Measurements from ENCODE around the gene PIGT.

Gene PIGT

GRCh38 chr20:45415822-45416637 is at the start of gene PIGT:
PIGT (plus strand) TSS chr20:45416141; CDS start chr20:45416157, 16 bp downstream.
- peak; percentile 78 for DNase-seq

DNA sequence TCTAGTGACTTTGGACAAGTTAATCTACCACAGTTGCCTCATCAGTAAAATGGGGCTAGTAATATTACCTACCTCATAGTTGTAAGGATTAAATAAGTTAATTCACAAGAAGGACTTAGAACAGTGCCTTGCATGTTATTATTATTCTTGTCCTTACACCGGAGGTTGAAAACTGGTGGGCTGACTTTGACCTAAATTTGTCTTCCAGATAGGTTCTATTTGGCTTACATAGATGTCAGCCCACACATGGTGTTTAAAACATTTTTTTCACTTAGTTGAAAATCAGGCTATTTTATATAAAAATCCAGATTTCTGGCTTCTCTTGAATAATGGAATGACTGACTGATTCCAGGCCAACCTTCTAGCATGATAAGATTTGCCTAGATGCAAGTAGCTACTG is 49.7 kb upstream of the PIGT start:
- DNase-seq: no peak

DNA sequence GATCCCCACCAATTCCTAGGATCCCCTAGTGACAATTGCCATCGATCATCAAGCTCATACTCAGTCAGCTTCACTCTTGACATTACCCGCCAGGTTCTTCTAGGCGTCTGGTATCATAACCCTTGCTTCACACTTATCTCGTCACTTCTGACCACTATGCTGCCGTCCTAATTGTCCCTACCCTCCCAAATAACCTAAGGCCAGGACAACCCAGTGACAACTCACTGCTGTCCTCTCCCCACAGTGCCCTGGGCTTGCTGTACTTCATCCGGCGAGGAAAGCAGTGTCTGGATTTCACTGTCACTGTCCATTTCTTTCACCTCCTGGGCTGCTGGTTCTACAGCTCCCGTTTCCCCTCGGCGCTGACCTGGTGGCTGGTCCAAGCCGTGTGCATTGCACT is 49.3 kb upstream of the PIGT start:
- no peak for DNase-seq

GRCh38 chr20:45367126-45367525 is 48.8 kb upstream of the PIGT start:
- DNase-seq: no peak

GRCh38 chr20:45368221-45368980 is 47.5 kb upstream of the PIGT start:
- no peak for DNase-seq

GRCh38 chr20:45370571-45371160 is 45.3 kb upstream of the PIGT start:
- DNase-seq: no peak

DNA sequence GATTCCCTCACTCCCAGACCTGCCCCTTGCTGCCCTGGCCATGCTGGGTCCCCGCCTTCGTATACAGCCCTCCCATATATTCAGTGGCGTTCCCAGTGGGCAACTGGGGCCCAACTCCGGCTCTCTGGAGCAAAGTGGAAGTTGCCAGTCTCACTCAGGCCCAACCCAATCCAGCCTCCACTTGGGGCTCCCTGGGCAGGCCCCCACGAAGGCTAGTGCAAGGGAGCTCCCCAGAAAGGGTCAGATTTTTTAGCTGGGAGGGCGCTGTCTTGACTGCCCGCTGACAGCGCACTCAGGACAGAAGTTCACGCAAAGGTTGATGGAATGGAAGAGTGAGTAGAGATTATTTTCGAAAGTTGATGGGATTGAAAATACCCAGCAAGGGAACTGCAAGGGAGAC is 43.7 kb upstream of the PIGT start:
- no peak for DNase-seq

DNA sequence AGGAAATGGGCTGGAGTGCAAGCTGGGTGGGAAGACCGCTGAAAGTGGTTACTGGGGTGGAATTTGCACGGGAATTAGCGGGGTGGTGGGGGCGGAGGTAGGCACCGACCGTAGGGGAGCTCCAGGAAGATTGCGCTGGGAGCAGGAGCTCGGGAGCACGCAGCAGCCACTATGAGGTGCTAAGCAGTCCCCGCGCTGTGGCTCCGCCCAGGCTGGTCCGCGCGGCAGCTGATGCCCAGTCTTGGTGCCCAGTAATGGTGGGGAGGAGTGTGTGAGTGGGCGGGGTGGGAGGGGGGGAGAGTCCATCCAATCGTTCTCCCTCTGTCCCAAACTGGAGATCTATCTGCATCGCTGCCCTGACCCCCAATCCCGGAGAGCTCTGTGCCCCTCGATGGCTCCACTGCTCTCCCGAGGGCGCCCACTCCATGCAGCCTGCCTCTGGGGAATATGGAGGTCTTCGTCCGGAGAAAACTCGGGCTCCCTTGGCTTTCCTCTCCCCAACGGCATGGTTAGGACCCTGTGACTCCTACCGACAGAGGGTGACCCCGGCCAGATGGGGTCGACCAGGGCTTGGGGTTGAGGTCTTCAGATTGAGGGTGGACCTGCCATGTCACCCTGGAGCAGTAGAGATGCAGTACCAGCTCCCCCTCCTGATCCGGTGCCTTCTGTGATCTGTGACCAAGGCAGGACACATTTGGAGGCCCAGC is 43.1 kb upstream of the PIGT start:
- DNase-seq: no peak

DNA sequence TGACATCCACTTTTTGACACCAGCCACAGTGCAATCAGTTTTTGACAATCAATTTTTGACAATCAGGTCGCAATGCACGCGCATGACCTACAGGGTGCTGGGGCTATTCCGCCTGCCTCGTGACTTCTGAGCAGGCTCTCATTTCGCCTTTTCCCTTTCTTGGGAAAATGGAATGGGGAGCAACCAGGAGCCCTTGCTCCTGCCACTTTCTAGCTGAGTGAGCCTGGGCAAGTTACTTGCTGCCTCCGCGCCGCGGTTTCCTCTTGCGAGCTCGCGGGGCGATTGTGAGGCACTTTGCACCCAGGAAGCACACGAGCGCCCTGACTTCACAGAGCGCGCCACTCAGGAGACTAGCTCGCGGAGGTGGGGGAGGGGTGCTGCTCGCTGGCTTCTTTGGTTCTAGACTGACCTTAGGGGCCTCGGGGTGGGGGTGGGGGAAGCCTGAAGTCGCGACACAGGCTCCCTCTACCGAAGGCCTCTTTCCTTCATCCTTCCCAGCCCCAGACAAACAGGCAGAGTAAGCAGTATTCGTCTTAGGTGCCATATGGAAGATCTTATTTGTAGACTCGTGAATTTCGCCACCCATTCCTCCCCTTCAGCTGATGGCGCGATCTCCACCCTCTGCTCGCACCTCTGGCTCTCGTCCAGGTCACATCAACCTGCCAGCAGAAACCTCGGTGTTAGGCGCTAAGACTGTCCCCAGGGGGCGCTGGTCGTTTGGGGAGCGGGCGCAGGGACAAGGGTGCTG is 42.4 kb upstream of the PIGT start:
- peak; percentile 81 for DNase-seq

- DNase-seq: no peak
These were observed 41.9 kb upstream of the PIGT start for GRCh38 chr20:45374101-45374467.

DNA sequence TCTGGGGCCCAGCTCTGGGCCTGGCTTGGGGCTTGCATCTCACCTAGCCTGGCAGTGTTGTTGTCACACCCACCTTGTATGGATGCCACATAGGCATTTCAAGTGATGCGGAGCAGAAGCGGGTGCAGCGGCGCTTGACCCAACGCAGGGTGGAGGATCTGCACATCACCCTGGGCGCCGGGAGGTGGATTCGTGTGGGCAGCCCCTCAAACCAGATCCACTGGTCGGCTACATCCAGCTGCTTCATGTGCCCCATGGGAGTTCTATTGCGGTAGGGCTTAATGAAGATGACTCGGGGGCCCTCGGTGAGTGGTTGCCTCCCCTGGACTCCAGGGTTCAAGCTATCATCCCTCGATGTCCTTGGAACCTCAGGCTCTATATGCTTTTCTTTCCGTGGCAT is 41.0 kb upstream of the PIGT start:
- no peak for DNase-seq

DNA sequence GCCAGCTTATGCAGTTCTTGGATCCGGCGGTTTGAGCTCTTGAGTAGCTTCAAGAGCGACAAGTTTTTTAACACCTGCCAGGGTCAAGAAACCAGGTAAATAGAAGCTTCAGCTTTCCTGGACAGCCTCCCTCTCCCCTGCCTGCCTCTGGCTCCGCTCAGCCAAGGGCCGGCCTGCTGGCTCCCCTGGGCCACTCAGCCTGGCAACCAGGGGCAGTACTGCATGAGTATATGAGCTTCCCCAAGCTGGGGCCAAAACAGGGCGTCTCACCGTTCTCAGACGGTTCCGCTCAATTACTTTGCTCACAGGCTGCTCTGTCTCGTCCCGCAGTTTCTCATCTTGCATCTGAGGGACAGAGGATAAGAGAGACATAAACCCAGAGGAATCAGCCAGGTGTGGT is 38.7 kb upstream of the PIGT start:
- DNase-seq: no peak

GRCh38 chr20:45378191-45378590 is 37.8 kb upstream of the PIGT start, which contains the start of gene TP53TG5:
TP53TG5 (minus strand) TSS chr20:45378325; CDS start chr20:45378236, 89 bp downstream.
- DNase-seq: no peak

- DNase-seq: no peak
These were observed 28.7 kb upstream of the PIGT start for GRCh38 chr20:45387274-45387673.

DNA sequence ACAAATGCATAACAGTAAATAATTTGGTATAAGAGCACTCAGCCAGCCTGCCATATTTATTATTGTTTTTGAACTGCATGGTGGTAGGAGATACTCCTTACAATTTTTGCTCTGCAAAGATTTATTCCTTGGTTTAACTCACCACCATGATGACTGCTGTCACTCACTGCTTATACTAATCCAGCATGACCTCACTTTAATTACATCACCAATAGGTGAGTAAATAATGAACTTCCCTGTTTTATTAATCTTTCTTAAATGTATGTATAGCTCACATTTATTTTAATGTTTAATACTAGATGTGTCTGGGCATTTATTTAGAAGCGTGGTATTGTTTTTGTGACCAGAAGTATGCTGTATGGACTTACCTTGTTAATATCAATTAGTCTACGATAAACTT is 25.0 kb upstream of the PIGT start:
- DNase-seq: no peak

DNA sequence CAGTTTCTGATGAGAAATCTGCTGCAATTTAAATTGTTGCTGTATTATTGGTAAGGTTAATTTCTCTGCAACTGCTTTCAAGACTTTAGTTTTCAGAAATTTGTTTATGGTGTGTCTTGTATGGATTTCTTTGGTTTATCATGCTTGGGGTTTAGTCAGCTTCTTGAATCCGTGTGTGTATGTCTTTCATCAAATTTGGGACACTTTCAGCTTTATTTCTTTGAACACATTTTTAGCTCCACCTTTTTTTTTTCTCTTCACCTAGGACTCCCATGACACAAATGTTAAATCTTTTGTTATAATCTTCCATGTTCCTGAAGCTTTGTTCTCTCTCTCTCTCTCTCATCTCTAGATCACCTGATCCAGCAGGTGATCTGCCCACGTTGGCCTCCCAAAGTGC is 24.4 kb upstream of the PIGT start:
- no peak for DNase-seq

- DNase-seq: peak; percentile 6
These were observed 23.2 kb upstream of the PIGT start for GRCh38 chr20:45392733-45393132.

DNA sequence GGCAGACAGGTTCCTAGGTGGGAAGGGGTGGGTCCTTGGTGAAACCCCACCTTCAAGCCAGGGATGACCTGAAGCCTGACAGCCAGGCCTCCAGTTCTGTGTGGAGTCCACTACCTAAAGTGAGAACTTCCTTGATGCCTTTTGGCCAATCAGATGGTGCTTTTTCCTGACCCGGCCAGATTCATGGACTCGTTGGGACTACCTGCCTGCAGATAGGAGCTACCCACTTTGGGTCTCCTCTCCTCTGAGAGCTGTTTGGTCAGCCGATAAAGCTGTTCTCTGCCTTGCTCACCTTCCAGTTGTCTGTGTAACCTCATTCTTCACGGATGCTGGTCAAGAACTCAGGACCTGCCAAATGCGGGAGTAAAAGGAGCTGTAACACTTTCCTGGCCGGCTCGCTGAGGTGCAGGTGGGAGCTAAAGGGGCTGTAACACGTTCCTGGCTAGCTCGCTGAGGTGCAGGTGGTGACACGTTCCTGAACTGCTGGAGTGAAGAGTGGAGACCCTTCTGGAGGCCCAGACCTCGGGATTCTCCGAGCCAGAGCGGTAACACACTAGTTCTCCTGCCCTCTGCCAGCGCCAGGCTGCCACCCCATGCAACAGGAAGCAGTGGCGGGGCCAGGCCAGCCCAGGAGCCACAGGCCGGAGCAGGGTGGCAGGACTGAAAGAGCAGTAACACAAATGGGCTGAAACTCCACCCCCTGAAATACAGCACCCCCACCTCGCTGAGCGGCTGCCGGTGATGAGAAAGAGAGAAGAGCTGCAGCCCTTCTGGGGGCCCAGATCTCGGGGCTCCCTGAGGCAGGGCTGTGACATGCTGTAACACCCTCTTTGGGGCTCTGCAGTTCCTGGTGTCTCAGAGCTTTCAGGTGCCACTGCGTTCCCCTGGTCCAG is 21.5 kb upstream of the PIGT start:
- DNase-seq: no peak

- no peak for DNase-seq
These were observed 20.9 kb upstream of the PIGT start for GRCh38 chr20:45395114-45395415.

DNA sequence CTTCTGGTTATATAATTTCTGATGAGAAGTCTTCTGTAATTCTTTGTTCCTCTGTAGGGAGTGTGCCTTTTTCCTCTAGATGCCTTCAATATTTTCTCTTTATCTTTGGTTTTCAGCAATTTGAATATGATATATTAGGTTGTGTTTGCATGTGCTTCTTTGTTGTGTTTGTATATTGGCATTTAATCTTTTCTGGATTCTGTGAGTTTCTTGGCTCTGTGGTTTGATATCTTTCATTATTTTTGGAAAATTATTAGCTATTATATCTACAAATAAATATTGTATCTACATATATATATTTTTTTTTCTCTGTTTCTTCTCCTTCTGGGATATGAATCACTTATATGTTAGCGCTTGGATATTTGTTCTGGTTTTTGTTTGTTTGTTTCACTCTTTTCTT is 16.9 kb upstream of the PIGT start:
- DNase-seq: no peak

- no peak for DNase-seq
These were observed 15.5 kb upstream of the PIGT start for GRCh38 chr20:45400346-45401031.

All from NCI-H1436 (cell line).